Measurements from ENCODE around the gene TSPEAR. TPM values are rescaled to one million over a fixed set of nuclear protein-coding genes. Genes with fewer than 3 reads are reported as not detected.
A peak's percentile ranks its signal among the peaks of the same experiment; 100 is the strongest.

Gene TSPEAR
- total and polyA plus RNA-seq, 9 of the 15 experiments (the other 6 are each of a cell fraction or from before 2014, with no cell fraction given), result not detected

GRCh38 chr21:44556879-44557278, 154.5 kb downstream of the TSPEAR start:
- no peak overlapping the region for H2AFZ ChIP-seq (ENCODE audit: low read depth, low read length)
- ATAC-seq (no peak), FAIRE-seq (no peak), DNase-seq (ENCODE audit: extremely low read depth in 1 of 4, low spot score in 3 of 4) (no peak)
- no peak overlapping the region for H3K27ac ChIP-seq (ENCODE audit: extremely low read depth, low read depth, low read length)
- ChIA-PET CTCF (ENCODE audit: low intra/inter-chr PET ratio) (no interaction called here), POLR2A (interaction anchor here (0.6 to 1.6 kb wide), 3 partner anchors 16 to 25 kb away, joined by 3 read pairs; no protein-coding TSS in a partner anchor)
- peaks cover 46 to 59% of the 10 kb centered on the region in 2 experiments for H3K27me3 ChIP-seq (ENCODE audit: control insufficient read depth in 2 of 2, insufficient read depth in 2 of 2, low read length in 2 of 2)
- no peaks in the 10 kb centered on the region for H3K9me1 ChIP-seq (ENCODE audit: control insufficient read depth, insufficient read depth, low read length)
- BruUV-seq (replicated peaks), result no TSS peak
- H3K79me2 ChIP-seq (ENCODE audit: control insufficient read depth, insufficient read depth, low read length), result no peaks in the 10 kb centered on the region
- H3K4me1 ChIP-seq (replicated peaks in 1 of 2; ENCODE audit: control insufficient read depth in 2 of 2, insufficient read depth in 2 of 2, low read length in 2 of 2), result no peaks in the 10 kb centered on the region; a peak in 1 of 5 replicates
- H3K9me3 ChIP-seq (replicated peaks; ENCODE audit: control insufficient read depth, insufficient read depth, low read depth, low read length), result no peaks in the 10 kb centered on the region
- no peak overlapping the region for H3K4me3 ChIP-seq
- intact Hi-C loops (cut with micrococcal nuclease) (no loop called here), in situ Hi-C loops (cut with MboI) (no loop called here)
- 0 out of 2 replicates have a peak, but pooled peaks cover 2% of the 10 kb centered on the region for H4K20me1 ChIP-seq (replicated peaks; ENCODE audit: control insufficient read depth, insufficient read depth, low read length)
- no peak overlapping the region for H3K4me2 ChIP-seq (ENCODE audit: insufficient read depth, low read length)
- H3K36me3 ChIP-seq (ENCODE audit: control insufficient read depth, insufficient read depth, low read length), result no peaks in the 10 kb centered on the region
- TF ChIP-seq EZH2 (IDR thresholded peaks at IDR 0.05; ENCODE audit: borderline replicate concordance, low read depth, low read length), result 0 out of 2 replicates have a peak, but pooled peaks have one; percentile 72
- TF ChIP-seq JUNB (CRISPR knock-in tag; conservative IDR thresholded peaks at IDR 0.05), result no peak
- H3K9ac ChIP-seq (ENCODE audit: insufficient read depth in 1 of 2, low read depth in 2 of 2, low read length in 2 of 2), result no peak overlapping the region
- 1% methylated on average over 9 of the region's 9 CpGs for WGBS (ENCODE audit: insufficient coverage, low coverage, missing lambda C conversion rate)

DNA sequence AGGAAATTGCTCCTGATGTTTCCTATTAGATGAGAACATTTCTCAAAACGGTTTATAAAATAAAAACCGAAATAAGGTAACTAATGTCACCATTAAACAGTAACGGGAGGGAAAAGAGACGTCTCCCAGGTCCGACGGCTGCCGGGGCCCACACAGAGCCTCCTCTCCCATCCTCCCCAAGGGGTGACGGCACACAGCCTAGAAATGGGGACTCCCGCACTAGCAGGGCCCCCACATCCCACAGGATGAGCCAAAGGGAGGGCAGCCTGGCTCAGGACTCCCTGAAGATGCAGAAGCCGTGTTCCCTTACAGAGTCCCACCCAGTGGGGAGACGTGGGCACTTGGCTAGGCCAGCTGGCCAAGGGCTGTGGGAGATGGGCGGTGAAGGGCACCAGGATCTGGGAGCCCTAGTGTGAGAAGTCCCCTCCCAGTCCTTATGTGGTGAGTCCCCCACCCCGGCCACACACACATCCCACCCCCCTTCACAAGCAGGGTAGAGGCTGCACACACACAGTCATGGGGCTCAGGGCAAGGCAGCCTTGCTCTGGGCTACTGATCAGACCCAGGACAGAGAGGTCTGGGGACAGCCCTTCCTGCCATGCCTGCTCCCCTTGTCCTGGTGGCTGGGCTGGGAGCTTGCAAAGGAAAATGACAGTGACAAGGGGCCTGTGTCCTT, 156.0 kb downstream of the TSPEAR start:
- H3K27ac ChIP-seq (ENCODE audit: extremely low read depth, low read depth, low read length), result no peak overlapping the region
- no peaks in the 10 kb centered on the region for H3K9me3 ChIP-seq (replicated peaks; ENCODE audit: control insufficient read depth, insufficient read depth, low read depth, low read length)
- no peak overlapping the region for H3K4me3 ChIP-seq
- H3K4me2 ChIP-seq (ENCODE audit: insufficient read depth, low read length), result no peak overlapping the region
- no TSS peak for BruUV-seq (replicated peaks)
- H2AFZ ChIP-seq (ENCODE audit: low read depth, low read length), result no peak overlapping the region
- no peaks in the 10 kb centered on the region; a peak in 1 of 5 replicates for H3K4me1 ChIP-seq (replicated peaks in 1 of 2; ENCODE audit: control insufficient read depth in 2 of 2, insufficient read depth in 2 of 2, low read length in 2 of 2)
- no peaks in the 10 kb centered on the region for H3K79me2 ChIP-seq (ENCODE audit: control insufficient read depth, insufficient read depth, low read length)
- peaks cover 46 to 71% of the 10 kb centered on the region in 2 experiments for H3K27me3 ChIP-seq (ENCODE audit: control insufficient read depth in 2 of 2, insufficient read depth in 2 of 2, low read length in 2 of 2)
- no peak for DNase-seq (ENCODE audit: extremely low read depth in 1 of 4, low spot score in 3 of 4)
- 0% methylated on average over 12 of the region's 13 CpGs for WGBS (ENCODE audit: insufficient coverage, low coverage, missing lambda C conversion rate)
- FAIRE-seq, result no peak
- ChIA-PET POLR2A (interaction anchor here (1.6 kb wide), 1 partner anchor 15 kb away, joined by 3 read pairs; no protein-coding TSS in a partner anchor), CTCF (ENCODE audit: low intra/inter-chr PET ratio) (no interaction called here)
- peak; percentile 40; the same call in 2 of the 3 replicates for ATAC-seq
- no peak overlapping the region for H3K9ac ChIP-seq (ENCODE audit: insufficient read depth in 1 of 2, low read depth in 2 of 2, low read length in 2 of 2)
- no peaks in the 10 kb centered on the region for H3K36me3 ChIP-seq (ENCODE audit: control insufficient read depth, insufficient read depth, low read length)
- H4K20me1 ChIP-seq (replicated peaks; ENCODE audit: control insufficient read depth, insufficient read depth, low read length), result 0 out of 2 replicates have a peak, but pooled peaks cover 2% of the 10 kb centered on the region
- intact Hi-C loops (cut with micrococcal nuclease) (no loop called here), in situ Hi-C loops (cut with MboI) (no loop called here)
- no peaks in the 10 kb centered on the region for H3K9me1 ChIP-seq (ENCODE audit: control insufficient read depth, insufficient read depth, low read length)
- TF ChIP-seq NBN (IDR thresholded peaks at IDR 0.05; ENCODE audit: low read depth) (no peak), ARHGAP35 (IDR thresholded peaks at IDR 0.05; ENCODE audit: partially characterized antibody) (no peak), HMG20B (CRISPR knock-in tag; IDR thresholded peaks at IDR 0.05) (no peak), ZBTB8A (IDR thresholded peaks at IDR 0.05; ENCODE audit: partially characterized antibody) (no peak), GATAD2B (IDR thresholded peaks at IDR 0.05; ENCODE audit: borderline replicate concordance) (no peak), SMARCE1 (IDR thresholded peaks at IDR 0.05) (no peak), HDAC1 (IDR thresholded peaks at IDR 0.05) (no peak), ZNF121 (CRISPR knock-in tag; conservative IDR thresholded peaks at IDR 0.05) (no peak), SLC30A9 (CRISPR knock-in tag; IDR thresholded peaks at IDR 0.05) (no peak), CCAR2 (IDR thresholded peaks at IDR 0.05; ENCODE audit: low read depth, low read length) (no peak), ZNF384 (IDR thresholded peaks at IDR 0.05; ENCODE audit: low read depth, low read length) (no peak), THAP12 (CRISPR knock-in tag; IDR thresholded peaks at IDR 0.05) (no peak), PCBP2 (IDR thresholded peaks at IDR 0.05; ENCODE audit: low read depth, low read length, poor library complexity, severe bottlenecking) (no peak)
